IPS DF 6.9 (cell line): ENCODE data around the gene NOP9.

Experiments used
- DNase-seq: peaks from one replicate; pipeline ENCODE4 v3.0.0-alpha.2; 2013; ENCODE audit warnings: low read depth, low spot score
- H3K27ac ChIP-seq: one replicate; pipeline ENCODE4 v1.5.1; 2013; ENCODE audit warnings: low read length, control low read depth
- H3K27me3 ChIP-seq: 2 replicates; pipeline ENCODE4 v1.6.1; 2013; ENCODE audit warnings: mild to moderate bottlenecking, low read length; ENCODE audit not compliant: control insufficient read depth, insufficient read depth
- H3K36me3 ChIP-seq: 2 replicates; pipeline ENCODE4 v1.6.1; 2013; ENCODE audit warnings: low read length; ENCODE audit not compliant: control insufficient read depth, insufficient read depth
- H3K4me1 ChIP-seq: 2 replicates; pipeline ENCODE4 v1.6.1; 2013; ENCODE audit warnings: low read length; ENCODE audit not compliant: control insufficient read depth, insufficient read depth
- H3K4me3 ChIP-seq: 2 replicates; pipeline ENCODE4 v1.5.1; 2013; ENCODE audit warnings: mild to moderate bottlenecking, low read length
- H3K9me3 ChIP-seq: 2 replicates; pipeline ENCODE4 v1.6.1; 2013; ENCODE audit warnings: low read length, inconsistent platforms; ENCODE audit not compliant: control insufficient read depth, insufficient read depth
- WGBS: extraction: QIAGEN DNeasy Blood & Tissue Kit; methylation state at CpG from one replicate; pipeline ENCODE4 v1.1.7; 2013; ENCODE audit warnings: mixed read lengths, missing lambda C conversion rate; ENCODE audit not compliant: insufficient read length, insufficient coverage; 5-methylcytosine and 5-hydroxymethylcytosine counted together

The NOP9 gene

DNA sequence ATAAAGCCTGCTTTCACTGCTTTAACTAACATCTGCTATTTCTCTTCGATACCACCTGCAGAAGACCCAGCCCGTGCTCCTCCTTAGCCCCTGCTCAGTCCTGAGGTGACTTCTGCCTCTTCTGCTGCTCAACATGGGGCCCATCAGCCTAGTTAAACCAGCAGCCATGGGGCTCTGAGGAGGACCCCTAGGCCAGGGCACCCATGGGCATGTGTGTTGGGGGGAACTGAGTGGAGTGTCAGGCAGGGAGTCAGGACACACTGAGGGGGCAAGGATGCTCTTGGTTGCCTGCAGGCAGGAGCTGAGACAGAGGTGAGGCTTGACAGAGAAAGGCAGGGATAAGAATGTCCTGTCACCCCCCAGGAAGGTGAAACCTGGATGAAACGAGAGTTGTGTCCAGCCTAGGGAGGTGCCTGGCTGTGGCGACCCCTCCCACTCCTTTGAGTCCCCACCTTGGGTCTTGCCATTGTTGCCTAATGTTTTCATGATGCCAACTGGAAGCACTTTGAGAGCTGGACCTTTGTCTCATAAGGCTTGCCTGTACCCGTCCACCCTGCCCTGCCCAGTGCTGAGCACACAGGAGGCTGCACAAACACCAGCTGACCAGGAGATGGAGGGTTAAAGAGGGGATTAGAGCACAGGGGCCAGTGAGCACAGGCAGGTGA lies 15.7 kb upstream of the NOP9 start:
- no peaks in the 10 kb centered on the region for H3K9me3 ChIP-seq
- no peak for DNase-seq
- H3K27ac ChIP-seq = no peak overlapping the region
- H3K27me3 ChIP-seq = no peaks in the 10 kb centered on the region
- no peak overlapping the region for H3K4me3 ChIP-seq
- no peaks in the 10 kb centered on the region for H3K36me3 ChIP-seq
- H3K4me1 ChIP-seq = no peaks in the 10 kb centered on the region
- no CpG with 5 or more reads among the region's 5 CpGs for WGBS

DNA sequence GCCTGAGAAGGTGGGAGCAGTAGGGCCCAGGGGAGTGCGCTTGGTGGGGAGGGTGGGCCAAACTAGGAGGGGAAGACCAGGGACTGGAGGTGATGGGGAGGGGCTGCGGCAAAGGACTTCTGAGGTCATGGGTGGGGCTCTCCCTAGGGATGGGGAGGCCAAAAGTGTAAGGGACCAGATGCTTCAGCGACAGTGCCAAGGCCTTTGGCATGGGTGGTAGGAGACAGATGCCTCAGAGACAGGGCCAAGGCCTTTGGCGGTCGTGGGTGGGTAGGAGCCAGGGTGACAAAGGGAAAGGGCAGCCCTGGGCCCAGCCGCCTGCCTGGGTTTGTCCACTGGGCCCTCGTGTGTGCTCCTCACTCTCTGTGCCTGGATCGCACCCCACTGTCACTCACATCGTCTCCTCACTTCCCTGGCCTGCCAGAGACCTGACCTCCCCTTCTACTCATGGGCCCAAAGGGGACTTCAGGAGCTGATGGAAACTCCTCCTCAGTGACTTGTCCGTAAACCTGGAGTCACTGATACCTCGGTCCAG lies 15.1 kb upstream of the NOP9 start:
- H3K27ac ChIP-seq = no peak overlapping the region

DNA sequence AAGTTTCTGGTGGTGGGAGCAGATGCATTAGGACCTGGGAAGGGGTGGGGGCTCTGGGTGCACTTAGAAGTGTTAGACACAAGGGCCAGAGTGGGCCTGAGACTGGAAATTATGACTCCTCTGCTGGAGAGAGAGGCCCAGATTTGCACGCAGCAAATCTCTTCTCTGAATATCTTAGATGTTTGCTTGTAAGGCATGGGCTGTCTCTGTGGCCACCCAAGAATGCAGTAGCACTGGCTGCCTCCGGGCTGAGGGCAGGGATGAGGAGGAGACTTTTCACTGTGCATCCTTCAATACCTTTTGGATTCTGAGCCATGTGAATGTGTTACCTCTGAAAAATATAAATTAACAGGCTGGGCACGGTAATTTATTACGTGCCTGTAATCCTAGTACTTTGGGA lies 14.3 kb upstream of the NOP9 start:
- no peak for DNase-seq
- no CpG with 5 or more reads among the region's 4 CpGs for WGBS
- no peak overlapping the region for H3K27ac ChIP-seq
- no peaks in the 10 kb centered on the region for H3K4me1 ChIP-seq
- H3K4me3 ChIP-seq = no peak overlapping the region
- no peaks in the 10 kb centered on the region for H3K27me3 ChIP-seq
- H3K36me3 ChIP-seq = no peaks in the 10 kb centered on the region
- H3K9me3 ChIP-seq = no peaks in the 10 kb centered on the region

More for the DNA sequence above, 15.1 kb upstream of the NOP9 start:
- Histone ChIP-seq H3K9me3 (no peaks in the 10 kb centered on the region), H3K36me3 (no peaks in the 10 kb centered on the region), H3K4me3 (no peak overlapping the region), H3K4me1 (no peaks in the 10 kb centered on the region), H3K27me3 (no peaks in the 10 kb centered on the region)
- DNase-seq = no peak
- WGBS = no CpG with 5 or more reads among the region's 11 CpGs

GRCh38 chr14:24286996-24287395 lies 12.7 kb upstream of the NOP9 start:
- Histone ChIP-seq H3K36me3 (0 out of 2 replicates have a peak, but pooled peaks cover 2% of the 10 kb centered on the region), H3K4me3 (no peak overlapping the region), H3K27ac (no peak overlapping the region), H3K9me3 (no peaks in the 10 kb centered on the region), H3K4me1 (no peaks in the 10 kb centered on the region), H3K27me3 (no peaks in the 10 kb centered on the region)
- no CpG with 5 or more reads among the region's 5 CpGs for WGBS
- DNase-seq = no peak

GRCh38 chr14:24289649-24290280 lies 9.9 kb upstream of the NOP9 start:
- H3K36me3 ChIP-seq = 0 out of 2 replicates have a peak, but pooled peaks cover 2% of the 10 kb centered on the region
- no CpG with 5 or more reads among the region's 6 CpGs for WGBS
- no peak overlapping the region for H3K27ac ChIP-seq

DNA sequence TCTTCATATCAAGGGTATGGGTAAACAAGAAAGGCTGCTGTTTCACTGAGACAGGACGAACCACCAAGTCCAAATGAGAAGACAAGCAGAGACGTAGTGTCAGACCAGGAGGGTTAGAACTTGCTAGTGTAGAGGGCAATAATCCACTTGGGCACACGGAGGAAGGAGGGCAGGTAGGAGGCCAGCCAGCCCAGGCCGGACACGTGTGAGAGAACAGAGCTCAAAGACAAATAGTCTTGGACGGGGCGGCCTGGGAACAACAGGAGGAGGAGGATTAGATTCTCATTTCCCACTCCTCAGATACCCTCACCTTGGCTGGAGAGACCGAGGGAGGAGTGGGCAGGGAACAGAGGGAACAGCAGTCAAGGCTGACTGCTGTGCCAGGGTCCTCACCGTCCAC lies 8.9 kb upstream of the NOP9 start:
- Histone ChIP-seq H3K27ac (no peak overlapping the region), H3K27me3 (no peaks in the 10 kb centered on the region), H3K4me1 (no peaks in the 10 kb centered on the region), H3K4me3 (no peak overlapping the region), H3K36me3 (0 out of 2 replicates have a peak, but pooled peaks cover 2% of the 10 kb centered on the region), H3K9me3 (no peaks in the 10 kb centered on the region)
- DNase-seq = no peak
- no CpG with 5 or more reads among the region's 9 CpGs for WGBS

More at GRCh38 chr14:24289649-24290280, 9.9 kb upstream of the NOP9 start:
- H3K27me3 ChIP-seq = no peaks in the 10 kb centered on the region
- DNase-seq = no peak
- H3K9me3 ChIP-seq = no peaks in the 10 kb centered on the region
- no peak overlapping the region for H3K4me3 ChIP-seq
- H3K4me1 ChIP-seq = no peaks in the 10 kb centered on the region

DNA sequence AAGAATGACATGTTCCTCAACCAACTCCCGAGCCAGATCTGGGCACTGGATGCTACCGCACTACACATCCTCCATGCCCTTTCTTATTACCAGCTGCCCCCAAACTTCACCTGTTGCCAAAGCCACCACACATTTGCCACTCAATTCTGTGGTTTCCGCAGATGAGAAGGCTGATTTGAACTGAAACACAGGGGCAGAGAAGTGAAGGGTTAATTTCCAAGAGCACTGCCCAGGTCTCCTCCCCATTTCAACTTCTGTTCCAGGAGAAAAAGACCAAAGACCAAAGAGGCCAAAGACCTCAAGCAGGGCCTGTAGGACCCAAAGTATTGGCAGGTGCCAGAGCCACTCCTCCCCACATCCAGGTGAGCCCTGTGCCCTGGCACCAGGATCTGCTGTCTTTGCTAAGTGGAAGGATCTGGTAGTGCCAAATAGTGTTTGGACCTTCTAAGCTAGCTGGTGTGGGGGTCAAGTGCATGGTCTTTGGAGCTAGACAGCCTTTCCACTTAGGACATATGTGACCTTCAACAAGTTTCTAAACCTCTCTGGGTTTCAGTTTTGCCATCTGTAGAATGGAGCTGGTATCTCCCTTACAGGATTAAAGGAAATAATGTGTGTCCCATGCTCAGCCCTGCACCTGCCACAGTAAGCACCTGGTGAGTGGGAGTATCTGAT lies 8.1 kb upstream of the NOP9 start:
- H3K27ac ChIP-seq = no peak overlapping the region
- no peak overlapping the region for H3K4me3 ChIP-seq
- 0 out of 2 replicates have a peak, but pooled peaks cover 2% of the 10 kb centered on the region for H3K36me3 ChIP-seq
- no peaks in the 10 kb centered on the region for H3K4me1 ChIP-seq
- no peaks in the 10 kb centered on the region for H3K27me3 ChIP-seq
- no CpG with 5 or more reads among the region's 3 CpGs for WGBS
- H3K9me3 ChIP-seq = no peaks in the 10 kb centered on the region
- DNase-seq = no peak

DNA sequence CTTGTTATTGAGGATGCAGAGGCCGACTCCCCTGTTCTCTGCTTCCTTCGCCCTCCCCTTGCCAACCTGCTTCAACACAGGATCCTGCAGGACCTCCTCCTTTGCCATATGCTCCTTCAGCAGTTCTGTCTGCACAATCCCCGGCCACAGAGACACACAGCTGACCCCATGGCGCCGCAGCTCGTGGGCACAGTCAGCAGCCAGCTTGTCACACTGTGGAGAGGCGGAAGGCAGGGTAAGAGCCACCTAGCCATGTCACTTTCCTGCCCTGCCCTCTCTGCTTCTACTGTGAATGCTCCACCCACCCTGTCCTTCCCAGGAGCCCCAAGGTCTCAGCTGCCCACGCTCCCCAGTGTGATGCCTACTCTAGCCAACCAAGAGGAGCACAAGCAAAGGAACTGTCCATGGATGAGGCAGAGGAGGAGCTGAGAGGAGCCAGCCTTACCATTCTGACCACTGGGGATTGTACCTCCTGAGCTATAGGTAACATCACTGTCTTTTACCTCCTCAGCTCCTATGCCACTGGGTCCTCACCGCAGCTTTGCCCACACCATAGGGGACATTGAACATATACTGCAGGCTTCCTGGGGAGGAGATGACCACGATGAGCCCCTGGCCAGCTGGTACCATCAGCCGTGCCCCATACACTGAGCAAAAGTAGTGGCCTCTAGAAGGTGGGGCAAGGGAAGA lies 7.4 kb upstream of the NOP9 start:
- Histone ChIP-seq H3K36me3 (0 out of 2 replicates have a peak, but pooled peaks cover 2% of the 10 kb centered on the region), H3K4me3 (no peak overlapping the region), H3K27ac (no peak overlapping the region), H3K27me3 (no peaks in the 10 kb centered on the region), H3K9me3 (no peaks in the 10 kb centered on the region), H3K4me1 (no peaks in the 10 kb centered on the region)
- no CpG with 5 or more reads among the region's 11 CpGs for WGBS
- DNase-seq = no peak

- Histone ChIP-seq H3K27me3 (no peaks in the 10 kb centered on the region), H3K4me1 (no peaks in the 10 kb centered on the region), H3K27ac (no peak overlapping the region), H3K9me3 (no peaks in the 10 kb centered on the region), H3K36me3 (0 out of 2 replicates have a peak, but pooled peaks cover 2% of the 10 kb centered on the region), H3K4me3 (no peak overlapping the region)
- WGBS = no CpG with 5 or more reads among the region's 2 CpGs
- no peak for DNase-seq
These were observed 6.1 kb upstream of the NOP9 start for GRCh38 chr14:24293525-24293924.
